Keratinocyte (primary cell): ENCODE measurements around the gene SRPK2.

Experiments used
- CTCF ChIP-seq, 3 experiments: IDR thresholded peaks in 1 of 3; conservative IDR thresholded peaks in 1 of 3; optimal IDR thresholded peaks in 1 of 3; 2 replicates in 2 of 3; 3 replicates in 1 of 3; pipeline versions ENCODE3 to v1.5.1; 2011; ENCODE audit warnings: low read length in 3 of 3, mild to moderate bottlenecking in 3 of 3, moderate library complexity in 2 of 3, control low read depth in 1 of 3, inconsistent platforms in 1 of 3; ENCODE audit not compliant: insufficient read depth in 2 of 3; ENCODE audit errors: extremely low read depth in 1 of 3
- EZH2 ChIP-seq: IDR thresholded peaks from one replicate; pipeline ENCODE4 v1.6.1; 2012; ENCODE audit warnings: inconsistent platforms, mild to moderate bottlenecking, low read length, moderate library complexity

GRCh38 chr7:105199386-105199785 is 189.3 kb downstream of the SRPK2 start:
- TF ChIP-seq CTCF (optimal IDR thresholded peaks at IDR 0.05 in 1 of 3, IDR thresholded peaks at IDR 0.05 in 1 of 3, conservative IDR thresholded peaks at IDR 0.05 in 1 of 3; ENCODE audit: extremely low read depth in 1 of 3, insufficient read depth in 2 of 3, low read length in 3 of 3) (no peak), EZH2 (no peak)
